AG04449 (cell line): Measurements from ENCODE around the gene SYT13.

Experiments
- CTCF ChIA-PET: fragments of 350-600 bp; formaldehyde crosslinking; extraction: SDS; loops from one replicate; lab custom pipeline; 2021; ENCODE audit warnings: antibody characterized with exemption; lab: Yijun Ruan, JAX
- POLR2A ChIA-PET: fragments of 400-600, 350-600 bp; formaldehyde crosslinking; extraction: SDS; loops from one replicate; lab custom pipeline; 2020; ENCODE audit warnings: antibody characterized with exemption, inconsistent platforms; lab: Yijun Ruan, JAX
- DNase-seq: peaks from one replicate; pipeline ENCODE4 v3.0.0-alpha.2; 2010; ENCODE audit warnings: low read depth, low spot score
- H3K4me3 ChIP-seq: 2 replicates; pipeline ENCODE4 v1.5.1; 2011; ENCODE audit warnings: low read depth, mild to moderate bottlenecking, control low read depth, low read length
- CTCF ChIP-seq: IDR thresholded peaks from one replicate; pipeline ENCODE4 v1.5.1; 2011; ENCODE audit warnings: mild to moderate bottlenecking, moderate library complexity, low read length, control low read depth, inconsistent platforms; ENCODE audit not compliant: insufficient read depth; ENCODE audit errors: missing control alignments

Gene SYT13

GRCh38 chr11:45209000-45209879 lies 76.9 kb downstream of the SYT13 start:
- TF ChIP-seq CTCF: no peak
- ChIA-PET CTCF (interaction anchor here (1.1 to 2.5 kb wide), 4 partner anchors 23 to 43 kb away, joined by 3 to 11 read pairs (median 6); no protein-coding TSS in a partner anchor), POLR2A (interaction anchor here (0.6 kb wide), 1 partner anchor 19 kb away, joined by 4 read pairs; no protein-coding TSS in a partner anchor)
- DNase-seq: no peak
- H3K4me3 ChIP-seq: no peak overlapping the region

- POLR2A ChIA-PET: no interaction called here
- TF ChIP-seq CTCF: no peak
- H3K4me3 ChIP-seq: no peak overlapping the region
- CTCF ChIA-PET: interaction anchor here (2.5 kb wide), 1 partner anchor 26 kb away, joined by 11 read pairs; no protein-coding TSS in a partner anchor
- DNase-seq: no peak
These were observed 78.0 kb downstream of the SYT13 start for GRCh38 chr11:45208135-45208534.

- ChIA-PET CTCF (interaction anchor here (0.6 kb wide), 1 partner anchor 27 kb away, joined by 3 read pairs; no protein-coding TSS in a partner anchor), POLR2A (no interaction called here)
- no peak for DNase-seq
- no peak for TF ChIP-seq CTCF
- H3K4me3 ChIP-seq: no peak overlapping the region
These were observed 80.2 kb downstream of the SYT13 start for GRCh38 chr11:45205978-45206377.

GRCh38 chr11:45204761-45205160 lies 81.4 kb downstream of the SYT13 start:
- H3K4me3 ChIP-seq: no peak overlapping the region
- ChIA-PET CTCF (interaction anchor here (1.5 kb wide), 1 partner anchor 99 kb away, joined by 3 read pairs; no protein-coding TSS in a partner anchor), POLR2A (no interaction called here)
- DNase-seq: no peak
- no peak for TF ChIP-seq CTCF

GRCh38 chr11:45193695-45194094 lies 92.4 kb downstream of the SYT13 start:
- no peak overlapping the region for H3K4me3 ChIP-seq
- ChIA-PET POLR2A (no interaction called here), CTCF (interaction anchor here (0.8 to 2.7 kb wide), 5 partner anchors 10 to 88 kb away, joined by 3 to 21 read pairs (median 4); no protein-coding TSS in a partner anchor)
- TF ChIP-seq CTCF: no peak
- DNase-seq: no peak
